ENCODE measurements around the gene CDC27.

The CDC27 gene

GRCh38 chr17:47102914-47103313 lies 86.2 kb downstream of the CDC27 start (continued):
- no peak for TF ChIP-seq OSR1 (CRISPR knock-in tag; IDR thresholded peaks at IDR 0.05)

GRCh38 chr17:47099987-47100711 lies 88.9 kb downstream of the CDC27 start:
- TF ChIP-seq CSDC2 (CRISPR knock-in tag; IDR thresholded peaks at IDR 0.05), result no peak
- 0 out of 2 replicates have a peak, but pooled peaks have one; percentile 14 for TF ChIP-seq TSHZ2 (CRISPR knock-in tag; IDR thresholded peaks at IDR 0.05)
- TF ChIP-seq PATZ1 (CRISPR knock-in tag; IDR thresholded peaks at IDR 0.05; ENCODE audit: borderline replicate concordance), result peak; percentile 33; the same call in 1 of the 2 replicates
- peak; percentile 100 for ATAC-seq

- no peak; the same call in 2 of the 3 replicates for ATAC-seq
- no peak for TF ChIP-seq CREB5 (CRISPR knock-in tag; IDR thresholded peaks at IDR 0.05; ENCODE audit: low read depth)
- no peak for TF ChIP-seq CSRNP3 (CRISPR knock-in tag; IDR thresholded peaks at IDR 0.05)
- TF ChIP-seq BACH2 (CRISPR knock-in tag; IDR thresholded peaks at IDR 0.05; ENCODE audit: borderline replicate concordance), result no peak
- TF ChIP-seq TOX (CRISPR knock-in tag; IDR thresholded peaks at IDR 0.05; ENCODE audit: borderline replicate concordance), result no peak
- no peak for TF ChIP-seq ARNTL (CRISPR knock-in tag; IDR thresholded peaks at IDR 0.05; ENCODE audit: borderline replicate concordance, low read depth)
- TF ChIP-seq TSHZ2 (CRISPR knock-in tag; IDR thresholded peaks at IDR 0.05), result no peak
- no peak for TF ChIP-seq ZFP3 (CRISPR knock-in tag; IDR thresholded peaks at IDR 0.05)
- no peak for TF ChIP-seq ZC3H10 (CRISPR knock-in tag; IDR thresholded peaks at IDR 0.05)
- TF ChIP-seq ZNF8 (CRISPR knock-in tag; IDR thresholded peaks at IDR 0.05), result no peak
- no peak for TF ChIP-seq CSDC2 (CRISPR knock-in tag; IDR thresholded peaks at IDR 0.05)
- TF ChIP-seq RARB (CRISPR knock-in tag; IDR thresholded peaks at IDR 0.05), result no peak
- TF ChIP-seq POU6F1 (CRISPR knock-in tag; IDR thresholded peaks at IDR 0.05; ENCODE audit: borderline replicate concordance, low read depth), result no peak
- no peak for TF ChIP-seq ZNF70 (CRISPR knock-in tag; IDR thresholded peaks at IDR 0.05)
- TF ChIP-seq PATZ1 (CRISPR knock-in tag; IDR thresholded peaks at IDR 0.05; ENCODE audit: borderline replicate concordance), result no peak
- no peak for TF ChIP-seq ESRRG (CRISPR knock-in tag; IDR thresholded peaks at IDR 0.05)
Measured at GRCh38 chr17:47099451-47099986, 89.6 kb downstream of the CDC27 start.
